Bronchial epithelial cell (primary cell): ENCODE results near the gene NACA2. TPM values are rescaled to one million over a fixed set of nuclear protein-coding genes. Genes with fewer than 3 reads are reported as not detected.

ENCODE experiments used
- DNase-seq: peaks from one replicate; pipeline ENCODE4 v3.0.0-alpha.2; 2010; ENCODE audit warnings: low read depth
- FAIRE-seq: peaks from 2 replicates; lab custom pipeline; 2011; peaks lifted over from hg19 to GRCh38; lab: Jason Lieb, UNC
- H3K27me3 ChIP-seq: 2 replicates; pipeline ENCODE4 v1.5.1; 2011; ENCODE audit warnings: low read length; ENCODE audit not compliant: control insufficient read depth, insufficient read depth
- H3K36me3 ChIP-seq: 2 replicates; pipeline ENCODE4 v1.5.1; 2011; ENCODE audit warnings: low read length; ENCODE audit not compliant: control insufficient read depth, insufficient read depth
- H3K4me3 ChIP-seq: 2 replicates; pipeline ENCODE4 v1.5.1; 2011; ENCODE audit warnings: mild to moderate bottlenecking, low read depth, low read length, control low read depth
- CTCF ChIP-seq: IDR thresholded peaks from 2 replicates; pipeline ENCODE4 v1.5.1; 2011; ENCODE audit warnings: mild to moderate bottlenecking, moderate library complexity, low read length, control low read depth, inconsistent platforms; ENCODE audit not compliant: insufficient read depth, severe bottlenecking
- total RNA-seq: library from RNA; depleted of rRNA; stranded (reverse); fragments of >200 nt; gene quantifications from 2 replicates; pipeline ENCODE4 v1.2.1, GENCODE V29; 2014

Gene NACA2
- total RNA-seq, 1 donor from 2014 or later: not detected

GRCh38 chr17:61625564-61625963 is 34.5 kb upstream of the NACA2 start:
- Histone ChIP-seq H3K4me3 (no peak overlapping the region), H3K27me3 (no peaks in the 10 kb centered on the region), H3K36me3 (no peaks in the 10 kb centered on the region)
- no peak for TF ChIP-seq CTCF
- DNase-seq: no peak
- FAIRE-seq: no peak

GRCh38 chr17:61624951-61625350 is 33.9 kb upstream of the NACA2 start:
- Histone ChIP-seq H3K4me3 (no peak overlapping the region), H3K36me3 (no peaks in the 10 kb centered on the region), H3K27me3 (no peaks in the 10 kb centered on the region)
- no peak for DNase-seq
- no peak for TF ChIP-seq CTCF
- no peak for FAIRE-seq

GRCh38 chr17:61621317-61621716 is 30.3 kb upstream of the NACA2 start:
- DNase-seq: no peak
- FAIRE-seq: no peak

GRCh38 chr17:61619953-61620352 is 28.9 kb upstream of the NACA2 start:
- H3K36me3 ChIP-seq: no peaks in the 10 kb centered on the region
- H3K4me3 ChIP-seq: no peak overlapping the region
- DNase-seq (no peak), FAIRE-seq (no peak)
- no peak for TF ChIP-seq CTCF
- H3K27me3 ChIP-seq: no peaks in the 10 kb centered on the region

More at GRCh38 chr17:61621317-61621716, 30.3 kb upstream of the NACA2 start:
- Histone ChIP-seq H3K36me3 (no peaks in the 10 kb centered on the region), H3K27me3 (no peaks in the 10 kb centered on the region), H3K4me3 (no peak overlapping the region)
- TF ChIP-seq CTCF: no peak

GRCh38 chr17:61619493-61619892 is 28.5 kb upstream of the NACA2 start:
- no peak overlapping the region for H3K4me3 ChIP-seq
- H3K27me3 ChIP-seq: no peaks in the 10 kb centered on the region
- no peaks in the 10 kb centered on the region for H3K36me3 ChIP-seq
- TF ChIP-seq CTCF: no peak
- no peak for DNase-seq
- FAIRE-seq: no peak

DNA sequence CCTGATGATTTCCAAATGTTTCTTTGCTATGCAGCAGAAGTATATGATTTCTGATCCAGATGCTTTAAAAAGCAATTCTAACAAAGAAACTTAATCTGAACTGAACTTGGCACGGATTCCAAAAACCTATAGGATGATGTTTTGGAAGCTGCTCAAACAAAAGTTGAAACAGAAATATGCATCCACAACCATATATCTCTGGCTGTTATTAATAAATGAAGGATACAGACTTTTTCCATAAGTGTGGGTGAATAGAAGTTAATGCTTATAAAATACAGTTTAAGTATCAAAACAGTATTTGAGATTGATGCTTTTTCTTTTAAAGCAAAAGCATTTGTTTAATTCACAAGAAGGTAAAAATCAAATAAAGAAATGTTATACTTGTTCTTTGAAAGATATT is 27.9 kb upstream of the NACA2 start:
- DNase-seq (no peak), FAIRE-seq (no peak)
- Histone ChIP-seq H3K27me3 (no peaks in the 10 kb centered on the region), H3K36me3 (no peaks in the 10 kb centered on the region), H3K4me3 (no peak overlapping the region)
- TF ChIP-seq CTCF: no peak
